ENCODE results near the gene MSI2.

GRCh38 chr17:57387575-57387974 lies 131.3 kb downstream of the MSI2 start:
- TF ChIP-seq CTCF (IDR thresholded peaks at IDR 0.05) (no peak), POLR2A (IDR thresholded peaks at IDR 0.05) (no peak)

Measured in right lobe of liver (tissue), 4 donors.